HEK293T (cell line): ENCODE measurements around the gene CELF2.

ENCODE experiments used
- CTCF ChIA-PET: fragments of 350-600 bp; formaldehyde crosslinking; extraction: SDS; loops from one replicate; lab custom pipeline; 2021; ENCODE audit warnings: antibody characterized with exemption, inconsistent platforms; lab: Yijun Ruan, JAX
- POLR2A ChIA-PET: fragments of 350-600 bp; formaldehyde crosslinking; extraction: SDS; loops from one replicate; lab custom pipeline; 2020; ENCODE audit warnings: antibody characterized with exemption, inconsistent platforms; lab: Yijun Ruan, JAX
- DNase-seq: peaks from one replicate; pipeline ENCODE4 v3.0.0; 2012; ENCODE audit warnings: mixed read lengths; ENCODE audit errors: extremely low spot score
- ARNT ChIP-seq: fragments of 450-650 bp; IDR thresholded peaks from 2 replicates; pipeline ENCODE4 v1.6.1; 2017; ENCODE audit warnings: mild to moderate bottlenecking
- BHLHE40 ChIP-seq: fragments of 450-650 bp; IDR thresholded peaks from 2 replicates; pipeline ENCODE4 v1.6.1; 2016; ENCODE audit warnings: mild to moderate bottlenecking, moderate library complexity, borderline replicate concordance
- CTBP1 ChIP-seq: fragments of 450-650 bp; IDR thresholded peaks from 2 replicates; pipeline ENCODE4 v1.6.1; 2016; ENCODE audit warnings: borderline replicate concordance
- ELF4 ChIP-seq: fragments of 450-650 bp; IDR thresholded peaks from 2 replicates; pipeline ENCODE4 v1.6.1; 2017; ENCODE audit warnings: antibody characterized with exemption
- FOXA1 ChIP-seq: fragments of 450-650 bp; IDR thresholded peaks from 2 replicates; pipeline ENCODE4 v1.6.1; 2016; ENCODE audit warnings: mild to moderate bottlenecking
- FOXK2 ChIP-seq: fragments of 450-650 bp; IDR thresholded peaks from 2 replicates; pipeline ENCODE4 v1.6.1; 2016; ENCODE audit warnings: mild to moderate bottlenecking
- FOXM1 ChIP-seq: fragments of 450-650 bp; IDR thresholded peaks from 2 replicates; pipeline ENCODE4 v1.6.1; 2017; ENCODE audit warnings: mild to moderate bottlenecking, borderline replicate concordance
- HDGF ChIP-seq: fragments of 450-650 bp; IDR thresholded peaks from 2 replicates; pipeline ENCODE4 v1.6.1; 2017; ENCODE audit warnings: antibody characterized with exemption, borderline replicate concordance
- L3MBTL2 ChIP-seq: fragments of 450-650 bp; conservative IDR thresholded peaks from 2 replicates; pipeline ENCODE4 v1.6.1; 2016; ENCODE audit warnings: mild to moderate bottlenecking
- LEF1 ChIP-seq: fragments of 450-650 bp; IDR thresholded peaks from 2 replicates; pipeline ENCODE4 v1.6.1; 2017; ENCODE audit warnings: mild to moderate bottlenecking, borderline replicate concordance
- NFRKB ChIP-seq: fragments of 450-650 bp; IDR thresholded peaks from 2 replicates; pipeline ENCODE4 v1.6.1; 2016; ENCODE audit warnings: mild to moderate bottlenecking, moderate library complexity
- SP1 ChIP-seq: fragments of 450-650 bp; IDR thresholded peaks from 2 replicates; pipeline ENCODE4 v1.6.1; 2017
- SUZ12 ChIP-seq: fragments of 450-650 bp; IDR thresholded peaks from 2 replicates; pipeline ENCODE4 v1.6.1; 2016; ENCODE audit warnings: mild to moderate bottlenecking
- TARDBP ChIP-seq: fragments of 450-650 bp; IDR thresholded peaks from 2 replicates; pipeline ENCODE4 v1.6.1; 2016
- ZNF384 ChIP-seq: fragments of 450-650 bp; IDR thresholded peaks from 2 replicates; pipeline ENCODE4 v1.6.1; 2016
- TF ChIP-seq, protein P1 (sequence below): fragments of 450-650 bp; IDR thresholded peaks from 2 replicates; pipeline ENCODE4 v1.6.1; 2016

Gene CELF2

DNA sequence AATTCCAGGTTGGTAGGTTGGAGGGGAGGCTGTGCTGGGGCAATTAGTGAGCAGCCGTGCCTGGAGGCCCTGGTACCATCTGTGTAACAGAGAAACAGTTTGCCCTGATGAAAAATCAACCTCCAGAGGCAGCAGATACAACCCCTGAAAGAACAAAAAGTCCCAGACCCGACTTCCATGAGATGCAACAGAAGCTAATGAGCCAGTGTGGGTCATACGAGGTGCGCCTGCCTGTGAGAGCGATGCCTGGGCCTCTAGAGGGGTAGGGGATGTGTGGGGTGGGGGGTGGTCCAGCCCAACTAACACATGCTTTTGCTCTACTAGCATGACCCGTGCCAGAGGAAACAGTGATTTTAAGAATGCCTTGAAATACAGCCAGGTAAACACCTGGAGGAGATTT is 39.3 kb downstream of the CELF2 start:
- no peak for TF ChIP-seq SUZ12
- ChIA-PET POLR2A (no interaction called here), CTCF (no interaction called here)
- no peak for DNase-seq

DNA sequence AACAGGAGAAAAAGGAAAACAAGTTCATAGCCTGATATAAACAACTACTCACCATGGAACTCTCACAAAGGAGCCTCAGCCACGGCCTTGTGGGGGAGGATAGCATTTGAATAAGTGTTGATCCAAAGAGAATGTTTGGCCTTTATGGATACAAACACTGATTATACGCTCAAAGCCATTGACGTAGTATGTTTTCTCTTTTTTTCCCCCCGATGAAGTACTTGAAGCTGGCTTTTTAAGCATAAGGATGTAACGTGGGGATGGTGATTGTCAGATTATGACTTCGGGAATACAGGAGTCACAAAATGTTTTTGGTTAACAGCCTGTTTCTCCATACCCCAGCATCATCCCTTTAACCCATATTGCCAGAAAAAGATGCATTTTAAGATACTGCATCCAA is 39.8 kb downstream of the CELF2 start:
- ChIA-PET CTCF (interaction anchor here (0.6 kb wide), 1 partner anchor 39 kb away, joined by 3 read pairs; no protein-coding TSS in a partner anchor), POLR2A (no interaction called here)
- TF ChIP-seq BHLHE40 (no peak), ARNT (no peak), NFRKB (no peak), ELF4 (no peak), FOXK2 (no peak), ZNF384 (no peak)
- TF ChIP-seq, protein P1, sequence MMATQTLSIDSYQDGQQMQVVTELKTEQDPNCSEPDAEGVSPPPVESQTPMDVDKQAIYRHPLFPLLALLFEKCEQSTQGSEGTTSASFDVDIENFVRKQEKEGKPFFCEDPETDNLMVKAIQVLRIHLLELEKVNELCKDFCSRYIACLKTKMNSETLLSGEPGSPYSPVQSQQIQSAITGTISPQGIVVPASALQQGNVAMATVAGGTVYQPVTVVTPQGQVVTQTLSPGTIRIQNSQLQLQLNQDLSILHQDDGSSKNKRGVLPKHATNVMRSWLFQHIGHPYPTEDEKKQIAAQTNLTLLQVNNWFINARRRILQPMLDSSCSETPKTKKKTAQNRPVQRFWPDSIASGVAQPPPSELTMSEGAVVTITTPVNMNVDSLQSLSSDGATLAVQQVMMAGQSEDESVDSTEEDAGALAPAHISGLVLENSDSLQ = no peak

DNA sequence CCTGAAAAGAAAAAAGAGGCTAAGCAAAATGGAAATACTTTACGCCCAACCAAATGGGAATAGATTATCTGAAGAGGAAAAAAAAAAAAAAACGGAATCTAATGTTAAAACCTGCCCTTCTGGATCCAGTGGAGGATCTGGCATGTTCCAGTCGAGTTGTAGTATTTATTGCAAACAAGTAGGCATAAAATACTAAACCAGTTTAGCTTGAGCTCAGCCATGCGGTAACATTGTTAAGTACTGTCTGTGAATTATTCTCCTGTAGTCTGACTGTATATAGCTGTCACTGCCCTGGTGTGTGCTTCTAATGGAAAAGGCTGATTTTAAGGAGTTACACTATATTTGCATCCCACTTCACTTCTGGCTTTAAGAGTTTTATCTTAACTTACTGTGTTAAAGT is 40.3 kb downstream of the CELF2 start:
- no peak for DNase-seq
- TF ChIP-seq ELF4 (no peak), BHLHE40 (no peak), ZNF384 (no peak), FOXA1 (no peak), HDGF (no peak), NFRKB (no peak), TARDBP (no peak), ARNT (no peak), SUZ12 (no peak), LEF1 (no peak), SP1 (no peak), FOXK2 (no peak), FOXM1 (no peak), CTBP1 (no peak), L3MBTL2 (no peak)
- TF ChIP-seq, protein P1 = no peak
- CTCF ChIA-PET = interaction anchor here (0.6 to 0.8 kb wide), 2 partner anchors 39 to 47 kb away, joined by 3 read pairs; no protein-coding TSS in a partner anchor
- POLR2A ChIA-PET = no interaction called here

More for the DNA sequence above, 39.8 kb downstream of the CELF2 start:
- no peak for DNase-seq

DNA sequence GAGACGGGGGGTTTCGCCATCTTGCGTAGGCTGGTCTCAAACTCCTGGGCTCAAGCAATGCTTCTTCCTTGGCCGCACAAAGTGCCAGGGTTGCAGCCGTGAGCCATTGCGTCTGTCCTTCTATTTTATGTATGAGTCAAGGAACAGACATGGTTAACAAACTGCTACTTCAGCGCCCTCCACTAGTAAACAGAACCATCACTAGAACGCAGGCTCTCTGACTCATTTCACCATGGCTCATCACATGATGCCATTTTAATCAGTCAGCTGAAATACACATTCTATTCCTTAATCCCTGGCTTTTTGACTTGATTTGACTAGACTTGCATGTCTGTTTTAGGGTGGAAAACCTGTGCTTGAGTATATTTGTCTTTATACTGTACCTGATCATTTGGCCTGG is 41.3 kb downstream of the CELF2 start:
- no peak for DNase-seq
- POLR2A ChIA-PET = no interaction called here
- CTCF ChIA-PET = no interaction called here
- TF ChIP-seq TARDBP (no peak), FOXK2 (no peak), BHLHE40 (no peak), CTBP1 (no peak), HDGF (no peak), ELF4 (no peak), NFRKB (no peak), SUZ12 (no peak), LEF1 (no peak), FOXM1 (no peak), ZNF384 (no peak)

DNA sequence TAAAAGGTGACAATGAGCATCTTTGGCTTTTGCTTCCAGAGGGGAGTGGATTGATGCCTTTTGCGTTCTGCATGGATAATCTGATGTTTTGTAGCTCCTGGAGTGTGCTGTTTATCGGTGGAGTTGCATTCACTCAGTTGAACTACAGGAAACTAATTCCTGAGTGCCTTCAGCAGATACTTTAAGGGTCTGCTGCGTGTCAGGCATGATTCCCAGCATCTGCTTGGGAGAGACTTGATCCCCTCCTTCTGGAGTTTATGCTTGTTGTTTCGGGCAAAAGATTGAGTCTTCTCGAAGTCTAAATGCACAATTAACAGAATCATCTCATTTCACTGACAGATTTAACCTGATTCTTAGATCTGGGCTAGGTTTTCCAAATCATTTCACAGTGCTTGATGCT is 46.2 kb downstream of the CELF2 start:
- ChIA-PET POLR2A (no interaction called here), CTCF (no interaction called here)
- no peak for TF ChIP-seq NFRKB
- TF ChIP-seq ARNT = no peak
- TF ChIP-seq, protein P1 = no peak
- TF ChIP-seq ZNF384 = no peak
- no peak for TF ChIP-seq SP1
- no peak for TF ChIP-seq FOXM1
- no peak for TF ChIP-seq SUZ12
- no peak for TF ChIP-seq HDGF
- TF ChIP-seq FOXA1 = no peak
- TF ChIP-seq LEF1 = no peak
- DNase-seq = no peak

DNA sequence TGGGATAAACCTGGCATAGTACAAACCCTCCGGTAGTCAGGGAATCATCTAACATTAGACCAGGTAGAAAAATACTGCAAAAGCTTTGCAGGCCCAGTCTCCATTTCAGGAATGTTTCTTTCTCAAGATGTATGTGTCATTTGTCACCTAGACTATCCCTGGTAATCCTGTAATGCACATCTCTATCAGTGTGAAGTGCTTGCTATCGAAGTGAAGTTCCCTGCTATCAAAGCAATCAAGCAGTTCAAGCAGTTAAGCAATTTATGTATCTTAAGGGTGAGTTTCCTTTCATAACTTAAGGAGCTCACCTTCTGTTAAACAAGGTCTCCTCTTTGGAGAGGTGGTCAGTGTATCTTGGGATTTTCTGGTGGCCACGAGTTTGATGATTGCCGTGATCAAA is 47.2 kb downstream of the CELF2 start:
- no peak for DNase-seq
- CTCF ChIA-PET = no interaction called here
- POLR2A ChIA-PET = no interaction called here
- TF ChIP-seq FOXK2 = no peak
- no peak for TF ChIP-seq CTBP1
- TF ChIP-seq SP1 = no peak
- no peak for TF ChIP-seq L3MBTL2
- no peak for TF ChIP-seq FOXM1
- no peak for TF ChIP-seq FOXA1
- no peak for TF ChIP-seq HDGF
- TF ChIP-seq SUZ12 = no peak
- TF ChIP-seq, protein P1 = no peak
- TF ChIP-seq TARDBP = no peak
- TF ChIP-seq BHLHE40 = no peak
